H1 (cell line): ENCODE data around the gene PGAM1. TPM values are rescaled to one million over a fixed set of nuclear protein-coding genes. Genes with fewer than 3 reads are reported as not detected.

Source experiments
- BRCA1 ChIP-seq: IDR thresholded peaks from 2 replicates; pipeline ENCODE4 v1.6.1; 2012; ENCODE audit warnings: low read depth, low read length, improper control_type of control experiment
- CBX5 ChIP-seq: fragments of 300-800, 300-1000 bp; sonication (generic); IDR thresholded peaks from 2 replicates; pipeline ENCODE4 v1.7.1; 2016; ENCODE audit warnings: antibody characterized with exemption, low read length, low read depth
- CHD2 ChIP-seq: IDR thresholded peaks from 2 replicates; pipeline ENCODE4 v1.6.1; 2012; ENCODE audit warnings: low read length, improper control_type of control experiment
- CREB1 ChIP-seq: IDR thresholded peaks from 2 replicates; pipeline ENCODE4 v1.6.1; 2012; ENCODE audit warnings: inconsistent platforms
- EGR1 ChIP-seq: IDR thresholded peaks from 2 replicates; pipeline ENCODE4 v1.6.1; 2011; ENCODE audit warnings: low read depth, low read length, borderline replicate concordance
- EP300 ChIP-seq, 2 experiments: IDR thresholded peaks; 1 replicate in 1 of 2; 2 replicates in 1 of 2; pipeline ENCODE4 v1.6.1; 2011 to 2012; ENCODE audit warnings: low read depth in 2 of 2, low read length in 2 of 2, mild to moderate bottlenecking in 2 of 2, borderline replicate concordance in 1 of 2, inconsistent platforms in 1 of 2, moderate library complexity in 1 of 2
- GABPA ChIP-seq: IDR thresholded peaks from 2 replicates; pipeline ENCODE4 v1.6.1; 2011; ENCODE audit warnings: mild to moderate bottlenecking, low read length, moderate library complexity, borderline replicate concordance; ENCODE audit not compliant: insufficient read depth
- GTF2F1 ChIP-seq: IDR thresholded peaks from 2 replicates; pipeline ENCODE4 v1.6.1; 2012; ENCODE audit warnings: low read depth, low read length, improper control_type of control experiment, borderline replicate concordance
- HDAC2 ChIP-seq, 2 experiments: fragments of 300-600 bp in 1 of 2; sonication (generic) in 1 of 2; IDR thresholded peaks; 2 replicates each; pipeline ENCODE4 v1.6.1; 2011 to 2012; ENCODE audit warnings: low read depth in 2 of 2, low read length in 2 of 2, mild to moderate bottlenecking in 2 of 2, moderate library complexity in 2 of 2, borderline replicate concordance in 1 of 2, inconsistent platforms in 1 of 2
- JUND ChIP-seq: IDR thresholded peaks from 2 replicates; pipeline ENCODE4 v1.6.1; 2011; ENCODE audit warnings: mild to moderate bottlenecking, improper control_type of control experiment, low read length
- KDM4A ChIP-seq: IDR thresholded peaks from one replicate; pipeline ENCODE4 v1.7.1; 2012; ENCODE audit warnings: low read depth, mild to moderate bottlenecking, moderate library complexity, low read length, inconsistent platforms; ENCODE audit not compliant: severe bottlenecking
- KDM5A ChIP-seq: fragments of 200-600 bp; IDR thresholded peaks from 2 replicates; pipeline ENCODE4 v1.7.1; 2012; ENCODE audit warnings: mild to moderate bottlenecking, low read length, inconsistent platforms, mixed read lengths
- NANOG ChIP-seq: IDR thresholded peaks from 2 replicates; pipeline ENCODE4 v1.6.1; 2011; ENCODE audit warnings: low read length, low read depth, mild to moderate bottlenecking, inconsistent platforms; ENCODE audit not compliant: insufficient read depth, poor library complexity, severe bottlenecking
- POLR2A ChIP-seq, 2 experiments: IDR thresholded peaks; 1 replicate in 1 of 2; 2 replicates in 1 of 2; pipeline ENCODE4 v1.6.1; 2011; ENCODE audit warnings: low read depth in 2 of 2, low read length in 2 of 2, mild to moderate bottlenecking in 2 of 2; ENCODE audit errors: control extremely low read depth in 1 of 2
- POU5F1 ChIP-seq: IDR thresholded peaks from 2 replicates; pipeline ENCODE4 v1.6.1; 2011; ENCODE audit warnings: low read depth, mild to moderate bottlenecking, low read length, moderate library complexity
- RAD21 ChIP-seq, 2 experiments: IDR thresholded peaks in 1 of 2; conservative IDR thresholded peaks in 1 of 2; 2 replicates each; pipeline ENCODE4 v1.6.1; 2011; ENCODE audit warnings: low read depth in 2 of 2, low read length in 2 of 2, improper control_type of control experiment in 1 of 2, inconsistent platforms in 1 of 2, mild to moderate bottlenecking in 1 of 2, moderate library complexity in 1 of 2
- RBBP5 ChIP-seq: IDR thresholded peaks from 2 replicates; pipeline ENCODE4 v1.7.1; 2012; ENCODE audit warnings: low read depth, mild to moderate bottlenecking, inconsistent platforms, low read length, moderate library complexity, borderline replicate concordance
- SIRT6 ChIP-seq: IDR thresholded peaks from one replicate; pipeline ENCODE4 v1.7.1; 2012; ENCODE audit warnings: low read length, inconsistent platforms
- SP2 ChIP-seq: IDR thresholded peaks from 2 replicates; pipeline ENCODE4 v1.6.1; 2012; ENCODE audit warnings: mild to moderate bottlenecking, low read length, inconsistent platforms
- TAF1 ChIP-seq: IDR thresholded peaks from 2 replicates; pipeline ENCODE4 v1.6.1; 2011; ENCODE audit warnings: mild to moderate bottlenecking, low read depth, low read length
- TEAD4 ChIP-seq: IDR thresholded peaks from 2 replicates; pipeline ENCODE4 v1.6.1; 2012; ENCODE audit warnings: low read depth, low read length, inconsistent platforms, mixed read lengths
- ZNF274 ChIP-seq: IDR thresholded peaks from 2 replicates; pipeline ENCODE4 v1.7.0; 2012; ENCODE audit warnings: low read length, borderline replicate concordance; ENCODE audit errors: extremely low read depth
- polyA plus RNA-seq, 7 experiments: library from polyadenylated mRNA; depleted of rRNA in 3 of 7; stranded (reverse) in 5 of 7; unstranded in 2 of 7; fragments of >200 nt in 5 of 7; fragments of 200-250 nt in 2 of 7; gene quantifications; 1 replicate in 5 of 7; 2 replicates in 1 of 7; 4 replicates in 1 of 7; pipeline versions ENCODE4 v1.2.1 to v1.2.3, GENCODE V29; 2011 to 2013; ENCODE audit warnings: missing spikeins in 2 of 7, mixed read lengths in 2 of 7
- total RNA-seq: library from RNA; stranded (reverse); fragmentation: NEBNext Ultra II Directional; extraction: Animal tissue kit (Norgen Biotek cat#: 25700); gene quantifications from 2 replicates; pipeline ENCODE4 v1.2.1, GENCODE V29; 2021
- TF ChIP-seq, protein P1 (sequence below): IDR thresholded peaks from 2 replicates; pipeline ENCODE4 v1.6.1; 2012; ENCODE audit warnings: low read length, inconsistent platforms
- TF ChIP-seq, protein P2 (sequence below): IDR thresholded peaks from 2 replicates; pipeline ENCODE4 v1.6.1; 2011; ENCODE audit warnings: low read length, improper control_type of control experiment

The PGAM1 gene
- total and polyA plus RNA-seq, 2 of the 8 experiments (the other 6 are each of a cell fraction or from before 2014, with no cell fraction given) = 791 to 799 TPM

DNA sequence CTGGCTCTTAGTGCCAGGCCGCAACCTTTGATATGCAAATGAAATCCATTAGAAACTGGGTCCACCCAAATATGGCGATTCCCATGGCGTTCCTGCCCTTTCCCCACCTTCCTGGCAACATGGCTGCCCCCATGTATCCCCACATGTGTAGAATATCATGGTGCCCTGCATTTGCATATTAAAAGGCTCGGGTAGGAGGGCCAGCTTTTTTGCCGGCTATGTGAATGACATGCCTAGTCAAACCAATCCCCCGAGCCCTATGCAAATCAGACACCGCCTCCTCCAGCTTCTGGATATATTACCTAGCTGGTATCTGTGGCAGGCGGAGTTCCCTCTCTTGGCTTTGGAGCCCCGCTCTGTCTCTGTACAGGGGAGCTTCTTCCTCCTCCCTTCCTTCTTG is 53.9 kb downstream of the PGAM1 start (continued):
- TF ChIP-seq, protein P1, sequence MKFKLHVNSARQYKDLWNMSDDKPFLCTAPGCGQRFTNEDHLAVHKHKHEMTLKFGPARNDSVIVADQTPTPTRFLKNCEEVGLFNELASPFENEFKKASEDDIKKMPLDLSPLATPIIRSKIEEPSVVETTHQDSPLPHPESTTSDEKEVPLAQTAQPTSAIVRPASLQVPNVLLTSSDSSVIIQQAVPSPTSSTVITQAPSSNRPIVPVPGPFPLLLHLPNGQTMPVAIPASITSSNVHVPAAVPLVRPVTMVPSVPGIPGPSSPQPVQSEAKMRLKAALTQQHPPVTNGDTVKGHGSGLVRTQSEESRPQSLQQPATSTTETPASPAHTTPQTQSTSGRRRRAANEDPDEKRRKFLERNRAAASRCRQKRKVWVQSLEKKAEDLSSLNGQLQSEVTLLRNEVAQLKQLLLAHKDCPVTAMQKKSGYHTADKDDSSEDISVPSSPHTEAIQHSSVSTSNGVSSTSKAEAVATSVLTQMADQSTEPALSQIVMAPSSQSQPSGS = peak; percentile 64; the same call in 1 of the 2 replicates
- TF ChIP-seq TEAD4 = peak; percentile 41; the same call in 1 of the 2 replicates
- no peak for TF ChIP-seq KDM5A
- peak; percentile 30 for TF ChIP-seq NANOG
- no peak for TF ChIP-seq RAD21 (IDR thresholded peaks at IDR 0.05 in 1 of 2, conservative IDR thresholded peaks at IDR 0.05 in 1 of 2; ENCODE audit: low read depth in 2 of 2, low read length in 2 of 2)
- no peak for TF ChIP-seq ZNF274
- peak; percentile 68; the same call in 1 of the 2 replicates for TF ChIP-seq TAF1
- TF ChIP-seq EGR1 = no peak
- no peak for TF ChIP-seq CHD2
- no peak for TF ChIP-seq GABPA
- TF ChIP-seq CBX5 = no peak
- peak; percentile 59 for TF ChIP-seq POU5F1
- TF ChIP-seq KDM4A = no peak
- no peak for TF ChIP-seq BRCA1
- peak; percentile 47 to 75 for TF ChIP-seq POLR2A (IDR thresholded peaks at IDR 0.05; ENCODE audit: control extremely low read depth in 1 of 2, low read depth in 2 of 2, low read length in 2 of 2)
- TF ChIP-seq, protein P2, sequence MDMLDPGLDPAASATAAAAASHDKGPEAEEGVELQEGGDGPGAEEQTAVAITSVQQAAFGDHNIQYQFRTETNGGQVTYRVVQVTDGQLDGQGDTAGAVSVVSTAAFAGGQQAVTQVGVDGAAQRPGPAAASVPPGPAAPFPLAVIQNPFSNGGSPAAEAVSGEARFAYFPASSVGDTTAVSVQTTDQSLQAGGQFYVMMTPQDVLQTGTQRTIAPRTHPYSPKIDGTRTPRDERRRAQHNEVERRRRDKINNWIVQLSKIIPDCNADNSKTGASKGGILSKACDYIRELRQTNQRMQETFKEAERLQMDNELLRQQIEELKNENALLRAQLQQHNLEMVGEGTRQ = no peak
- no peak for TF ChIP-seq EP300 (IDR thresholded peaks at IDR 0.05; ENCODE audit: borderline replicate concordance in 1 of 2, low read depth in 2 of 2, low read length in 2 of 2)
- TF ChIP-seq RBBP5 = no peak
- no peak for TF ChIP-seq GTF2F1
- TF ChIP-seq SP2 = no peak
- TF ChIP-seq HDAC2 (IDR thresholded peaks at IDR 0.05; ENCODE audit: borderline replicate concordance in 1 of 2, low read depth in 2 of 2, low read length in 2 of 2) = no peak
- no peak for TF ChIP-seq CREB1
- TF ChIP-seq SIRT6 = no peak
- TF ChIP-seq JUND = no peak
